Putamen (tissue), 1 donor: Measurements from ENCODE around the gene DNAJC25.

ENCODE experiments used
- DNase-seq: peaks from one replicate; pipeline ENCODE4 v3.0.0-alpha.2; 2016; ENCODE audit warnings: low spot score

The DNAJC25 gene

GRCh38 chr9:111627260-111627963 is 3.7 kb upstream of the DNAJC25 start:
- DNase-seq: no peak

GRCh38 chr9:111628411-111628810 is 2.7 kb upstream of the DNAJC25 start:
- no peak for DNase-seq

GRCh38 chr9:111630182-111630963 is 761 bp upstream of the DNAJC25 start:
- DNase-seq: no peak

GRCh38 chr9:111630964-111631213 is 245 bp upstream of the DNAJC25 start:
- no peak for DNase-seq

GRCh38 chr9:111632060-111632459 is 926 bp downstream of the DNAJC25 start:
- DNase-seq: peak; percentile 7

- DNase-seq: no peak
Observed at GRCh38 chr9:111632695-111633388, 1.7 kb downstream of the DNAJC25 start.

- no peak for DNase-seq
Observed at GRCh38 chr9:111633389-111633736, 2.2 kb downstream of the DNAJC25 start.

- DNase-seq: no peak
Observed at GRCh38 chr9:111634860-111635259, 3.7 kb downstream of the DNAJC25 start.

GRCh38 chr9:111637421-111637950 is 6.4 kb downstream of the DNAJC25 start:
- no peak for DNase-seq

- DNase-seq: no peak
Observed at GRCh38 chr9:111644195-111644772, 13.2 kb downstream of the DNAJC25 start.

GRCh38 chr9:111645806-111646205 is 14.7 kb downstream of the DNAJC25 start:
- no peak for DNase-seq

GRCh38 chr9:111646417-111646816 is 15.3 kb downstream of the DNAJC25 start:
- DNase-seq: no peak

GRCh38 chr9:111648066-111648465 is 16.9 kb downstream of the DNAJC25 start:
- no peak for DNase-seq

- DNase-seq: no peak
Observed at GRCh38 chr9:111649016-111649415, 17.9 kb downstream of the DNAJC25 start.

- DNase-seq: no peak
Observed at GRCh38 chr9:111657051-111657450, 25.9 kb downstream of the DNAJC25 start.

GRCh38 chr9:111658943-111659342 is 27.8 kb downstream of the DNAJC25 start:
- no peak for DNase-seq

GRCh38 chr9:111659691-111660090 is 28.6 kb downstream of the DNAJC25 start:
- DNase-seq: no peak

- DNase-seq: peak; percentile 67
Observed at GRCh38 chr9:111661150-111661801, 30.1 kb downstream of the DNAJC25 start, which contains the start of gene GNG10. GNG10 (plus strand) TSS chr9:111661605; CDS start chr9:111661635, 30 bp downstream.

- peak; percentile 28 for DNase-seq
Observed at GRCh38 chr9:111661802-111662521, 30.8 kb downstream of the DNAJC25 start.

GRCh38 chr9:111662576-111663300 is 31.6 kb downstream of the DNAJC25 start:
- DNase-seq: no peak
